Pons (tissue), 1 donor: ENCODE data around the gene PMEPA1.
A peak's percentile ranks its signal among the peaks of the same experiment; 100 is the strongest.
"Not testable (repeated sequence)": the region's sequence is repeated elsewhere in the genome, so short reads cannot be mapped to it uniquely, and the experiment has no call there.

Experiments
- DNase-seq: peaks from one replicate; pipeline ENCODE4 v3.0.0-alpha.2; 2016; ENCODE audit warnings: low spot score

The PMEPA1 gene

DNA sequence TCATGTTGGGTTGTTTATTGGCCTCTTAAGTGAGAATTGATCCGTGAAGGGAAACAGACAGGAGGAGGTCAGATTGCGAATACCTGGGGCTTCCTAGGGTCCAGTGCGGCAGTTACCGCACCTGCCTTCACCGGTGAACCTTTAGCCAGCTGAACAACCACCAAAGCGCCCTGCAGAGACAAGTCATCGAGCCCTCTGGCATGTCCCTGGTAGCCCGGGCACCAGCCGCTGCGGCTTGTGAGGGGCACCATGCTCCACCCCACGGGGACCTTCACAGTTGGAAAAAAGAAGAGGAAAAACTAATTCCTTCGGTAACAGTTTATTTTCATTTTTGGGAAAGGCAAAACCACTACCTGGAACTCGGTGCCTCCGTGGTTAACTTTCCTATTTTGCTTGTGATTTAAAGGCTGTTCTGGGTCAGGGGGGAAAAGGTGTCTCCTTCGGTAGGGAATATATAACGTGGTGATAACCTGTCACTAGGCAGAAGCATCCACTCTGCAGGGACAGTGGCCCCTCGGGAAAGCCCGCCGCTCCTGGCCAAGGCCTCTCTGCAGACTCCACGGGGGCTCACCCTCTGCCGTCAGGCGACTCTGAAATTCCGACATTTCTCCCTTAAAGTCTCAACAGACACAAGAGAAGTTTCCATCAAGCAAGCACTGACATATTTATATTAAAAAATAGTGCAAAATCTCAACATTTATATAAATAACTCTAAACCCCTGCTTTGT, 58.9 kb downstream of the PMEPA1 start:
- no peak for DNase-seq

DNA sequence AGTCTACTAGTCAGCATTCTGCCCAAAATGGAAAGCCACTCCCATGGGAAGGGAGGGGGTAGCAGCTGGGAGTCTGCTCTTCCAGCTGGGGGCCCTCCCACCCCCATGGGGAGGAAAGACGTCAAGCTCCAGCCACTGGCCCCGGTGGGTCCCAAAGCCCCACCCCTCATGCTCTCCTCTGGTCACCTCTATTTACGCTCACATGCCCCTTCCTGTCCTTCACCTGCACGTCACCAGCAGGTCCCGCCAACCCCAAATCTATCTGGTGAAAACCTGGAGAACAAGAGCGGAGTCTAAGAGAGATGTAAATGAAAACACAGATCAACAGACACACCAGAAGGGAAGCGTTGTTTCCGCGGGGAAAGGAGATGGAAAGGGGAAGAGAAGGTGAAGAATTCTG, 59.5 kb downstream of the PMEPA1 start:
- DNase-seq, result no peak

DNA sequence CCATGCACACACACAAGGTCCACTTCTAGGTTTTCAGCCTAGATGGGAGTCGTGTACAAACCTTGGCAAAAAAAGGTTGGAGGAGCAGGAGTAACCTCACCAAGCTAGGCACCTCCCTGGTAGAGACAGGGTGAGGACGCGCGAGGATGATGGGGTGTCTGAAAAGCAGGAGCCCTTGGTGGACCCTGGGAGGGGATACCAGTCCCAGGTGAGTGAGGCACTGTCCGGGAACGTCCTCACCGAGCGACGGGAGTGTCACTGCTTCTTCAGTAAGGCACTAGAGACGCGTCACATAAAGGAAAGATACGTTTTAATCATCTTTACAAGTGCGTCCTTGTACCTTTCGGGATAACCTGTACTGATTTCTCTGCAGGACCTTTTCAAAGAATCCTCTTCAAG, 60.2 kb downstream of the PMEPA1 start:
- no peak for DNase-seq

- no peak for DNase-seq
Observed at GRCh38 chr20:57648878-57649616, 60.8 kb downstream of the PMEPA1 start.

- no peak for DNase-seq
Observed at GRCh38 chr20:57647933-57648785, 61.7 kb downstream of the PMEPA1 start.

DNA sequence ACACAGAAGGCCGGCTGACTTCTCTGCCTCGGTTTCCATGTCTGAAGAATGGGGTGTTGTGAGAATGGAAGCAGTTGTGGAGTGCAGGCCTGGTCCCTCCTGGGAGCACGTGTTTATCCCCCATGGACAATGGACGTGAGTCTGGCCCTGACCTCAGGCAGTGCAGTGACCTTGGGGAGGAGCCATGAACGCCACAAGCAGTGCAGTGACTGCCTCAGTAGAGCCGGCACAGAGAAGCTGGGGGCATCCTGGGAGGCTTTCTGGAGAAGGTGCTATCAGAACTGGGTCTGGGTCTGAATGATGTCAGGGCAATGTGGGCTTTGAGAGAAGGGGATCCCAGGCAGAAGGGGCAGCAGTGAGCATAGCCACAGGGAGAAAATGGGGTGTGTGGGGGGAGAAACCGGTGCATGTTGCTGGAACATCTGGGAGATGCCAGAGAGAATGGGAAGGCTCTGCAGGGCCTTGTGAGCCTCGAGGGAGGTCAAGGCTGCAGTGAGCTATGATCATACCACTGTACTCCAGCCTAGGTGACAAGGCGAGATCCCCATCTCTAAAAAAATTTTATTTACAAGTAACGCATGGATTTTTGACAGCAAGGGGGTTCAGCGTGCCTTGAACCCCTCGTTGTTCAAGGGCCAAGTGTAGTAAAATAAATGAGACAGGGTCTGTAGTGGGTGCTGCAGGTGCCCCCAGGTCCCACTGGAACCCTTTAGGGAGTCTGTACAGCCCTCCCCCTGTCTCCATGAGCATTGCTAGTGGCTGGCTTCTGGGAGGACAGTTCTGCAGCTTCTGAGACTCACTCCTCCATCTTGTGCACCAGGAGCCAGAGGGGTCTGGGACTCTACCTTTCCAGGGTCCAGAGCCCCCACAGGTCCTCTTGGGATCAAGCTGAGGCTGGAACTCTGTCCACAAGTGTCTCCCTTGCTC, 62.5 kb downstream of the PMEPA1 start:
- no peak for DNase-seq

GRCh38 chr20:57638895-57639236, 70.9 kb downstream of the PMEPA1 start:
- DNase-seq, result no peak

GRCh38 chr20:57638173-57638894, 71.5 kb downstream of the PMEPA1 start:
- no peak for DNase-seq

- DNase-seq, result no peak
Observed at GRCh38 chr20:57633945-57634491, 75.8 kb downstream of the PMEPA1 start.

- DNase-seq, result no peak
Observed at GRCh38 chr20:57632286-57632685, 77.5 kb downstream of the PMEPA1 start.

DNA sequence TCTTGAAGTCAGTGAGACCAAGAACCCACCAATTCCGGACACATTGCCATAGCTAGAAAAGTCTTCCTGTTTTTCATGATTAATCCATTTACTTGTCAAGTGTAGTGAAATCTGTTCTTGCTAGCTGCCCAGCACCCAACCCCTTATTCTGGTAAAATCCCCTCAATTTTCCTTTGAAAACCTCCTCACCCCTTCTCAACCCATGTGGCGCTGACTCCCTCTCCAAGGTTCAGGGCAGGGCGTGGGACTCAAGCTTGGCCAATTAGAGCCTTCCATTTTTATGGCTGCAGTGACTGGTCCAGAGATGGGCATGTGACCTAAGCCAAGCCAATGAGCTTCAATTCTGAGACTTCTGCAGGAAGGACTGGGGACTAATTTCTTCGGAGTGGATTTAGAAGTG, 79.8 kb downstream of the PMEPA1 start:
- DNase-seq, result peak; percentile 42

DNA sequence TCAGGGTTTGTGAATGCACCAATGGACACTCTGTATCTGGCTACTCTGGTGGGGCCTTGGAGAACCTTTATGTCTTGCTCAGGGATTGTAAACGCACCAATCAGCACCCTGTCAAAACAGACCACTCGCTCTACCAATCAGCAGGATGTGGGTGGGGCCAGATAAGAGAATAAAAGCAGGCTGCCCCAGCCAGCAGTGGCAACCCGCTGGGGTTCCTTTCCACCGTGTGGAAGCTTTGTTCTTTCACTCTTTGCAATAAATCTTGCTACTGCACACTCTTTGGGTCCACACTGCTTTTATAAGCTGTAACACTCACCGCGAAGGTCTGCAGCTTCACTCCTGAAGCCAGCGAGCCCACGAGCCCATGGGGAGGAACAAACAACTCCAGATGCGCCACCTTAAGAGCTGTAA, 80.3 kb downstream of the PMEPA1 start:
- DNase-seq, result not testable (repeated sequence)

DNA sequence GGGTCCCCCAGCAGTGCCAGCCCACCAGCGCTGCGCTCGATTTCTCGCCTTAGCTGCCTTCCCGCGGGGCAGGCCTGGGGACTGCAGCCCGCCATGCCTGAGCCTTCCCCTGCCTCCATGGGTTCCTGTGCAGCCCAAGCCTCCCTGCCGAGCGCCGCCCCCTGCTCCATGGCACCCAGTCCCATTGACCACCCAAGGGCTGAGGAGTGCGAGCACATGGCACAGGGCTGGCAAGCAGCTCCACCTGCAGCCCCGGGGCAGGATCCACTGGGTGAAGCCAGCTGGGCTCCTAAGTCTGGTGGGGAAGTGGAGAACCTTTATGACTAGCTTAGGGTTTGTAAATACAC, 80.9 kb downstream of the PMEPA1 start:
- DNase-seq, result not testable (repeated sequence)

- DNase-seq, result peak; percentile 62
Observed at GRCh38 chr20:57628047-57628961, 81.5 kb downstream of the PMEPA1 start.

- DNase-seq, result no peak
Observed at GRCh38 chr20:57627339-57627738, 82.5 kb downstream of the PMEPA1 start.

DNA sequence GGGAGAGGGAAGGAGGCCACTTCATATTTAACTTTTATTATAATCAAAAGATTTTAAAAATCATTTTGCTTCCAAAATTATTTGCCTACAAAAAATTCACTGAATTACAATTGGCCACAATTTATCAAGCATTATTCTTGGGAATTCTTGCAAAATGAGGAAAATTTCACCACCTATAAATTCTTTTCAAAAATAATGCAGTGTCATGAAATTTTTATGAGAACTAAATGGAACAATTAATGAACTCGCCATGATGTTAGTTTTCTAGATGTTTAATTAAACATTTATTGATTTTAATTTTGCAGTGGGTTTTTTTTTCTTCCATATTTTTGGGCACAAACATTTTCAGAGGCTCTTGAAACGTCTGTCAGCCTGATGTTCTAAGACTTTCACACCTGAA, 83.8 kb downstream of the PMEPA1 start:
- no peak for DNase-seq

DNA sequence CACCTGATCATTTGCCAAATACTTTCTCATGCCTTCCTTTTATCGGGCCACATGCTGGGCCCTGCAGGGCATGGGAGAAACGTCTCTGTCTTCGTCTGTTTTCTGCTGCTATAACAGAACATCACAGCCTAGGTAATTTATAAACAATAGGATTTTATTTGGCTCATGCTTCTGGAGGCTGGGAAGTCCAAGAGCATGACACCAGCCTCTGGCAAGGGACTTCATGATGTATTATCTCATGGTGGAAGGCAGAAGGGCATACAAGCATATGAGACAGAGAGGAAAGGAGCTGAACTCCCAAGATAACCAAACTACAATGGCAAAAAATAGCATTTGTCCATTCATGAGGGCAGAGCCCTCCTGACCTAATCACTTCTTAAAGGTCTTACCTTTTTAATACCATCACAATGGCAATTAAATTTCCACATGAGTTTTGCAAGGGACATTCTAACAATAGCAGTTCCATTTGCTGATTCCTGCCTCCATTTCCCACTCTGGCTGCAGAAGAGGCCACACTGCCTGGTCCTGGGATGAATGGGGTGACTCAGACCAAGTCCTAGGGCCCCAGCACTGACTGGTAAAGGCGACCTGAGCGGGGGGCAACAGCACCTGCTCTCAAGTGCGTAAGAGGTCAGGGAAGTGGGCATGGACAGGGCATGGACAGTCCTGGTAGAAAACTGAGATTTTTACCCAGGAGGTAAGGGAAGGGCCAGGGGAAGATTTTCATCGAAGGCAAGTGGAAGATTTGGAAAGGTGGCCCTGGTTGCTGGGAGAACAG, 84.4 kb downstream of the PMEPA1 start:
- DNase-seq, result no peak

DNA sequence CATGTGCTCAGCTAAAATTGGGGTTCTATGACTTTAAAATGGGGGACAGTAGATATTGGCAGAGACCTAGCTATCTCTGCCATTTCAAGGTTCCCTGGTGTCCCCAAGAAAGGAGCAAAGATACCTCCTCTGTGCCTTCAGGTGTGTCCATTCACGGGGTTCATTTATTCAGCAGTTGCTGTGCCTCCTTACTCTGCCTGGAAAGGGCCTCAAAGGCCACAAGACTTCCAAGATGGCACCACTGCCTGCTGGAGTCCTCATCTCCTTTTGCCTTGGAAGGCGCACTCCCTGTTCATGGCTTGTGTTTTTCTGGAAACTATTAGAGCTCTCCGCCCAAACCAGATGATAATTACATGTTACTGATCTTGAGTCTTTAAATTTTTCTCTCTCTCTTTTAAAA, 85.7 kb downstream of the PMEPA1 start:
- no peak for DNase-seq
